H1 (cell line): ENCODE measurements around the gene MGLL. TPM values are rescaled to one million over a fixed set of nuclear protein-coding genes. Genes with fewer than 3 reads are reported as not detected.

Source experiments
- CTCF ChIA-PET: fragments of 300-600 bp; sonication (Branson Sonifier 250); formaldehyde crosslinking; loops from one replicate; lab custom pipeline; 2021; ENCODE audit not compliant: partially characterized antibody; lab: Charles Lee
- POLR2A ChIA-PET: fragments of 300-600 bp; sonication (Branson Sonifier 250); formaldehyde crosslinking; loops from one replicate; lab custom pipeline; 2021; ENCODE audit warnings: inconsistent platforms; ENCODE audit not compliant: partially characterized antibody; lab: Charles Lee
- DNase-seq, 2 experiments: peaks; one replicate each; pipeline versions ENCODE4 v3.0.0 to v3.0.0-alpha.2; 2010 to 2022; ENCODE audit warnings: low spot score in 2 of 2, low read depth in 1 of 2, mixed read lengths in 1 of 2
- FAIRE-seq: peaks from 2 replicates; lab custom pipeline; 2011; peaks lifted over from hg19 to GRCh38; lab: Jason Lieb, UNC
- H2AFZ ChIP-seq: 2 replicates; pipeline ENCODE4 v1.8.1; 2012; ENCODE audit warnings: low read length, inconsistent platforms
- H2AK5ac ChIP-seq: 2 replicates; pipeline ENCODE4 v1.6.1; 2013; ENCODE audit warnings: low read depth, low read length
- H2BK120ac ChIP-seq: replicated peaks from 2 replicates; pipeline ENCODE3; 2013; ENCODE audit warnings: low read depth, low read length, inconsistent platforms
- H2BK12ac ChIP-seq: 2 replicates; pipeline ENCODE4 v1.6.1; 2013; ENCODE audit warnings: low read depth, low read length
- H2BK15ac ChIP-seq: 2 replicates; pipeline ENCODE4 v1.6.1; 2013; ENCODE audit warnings: low read length
- H2BK20ac ChIP-seq: 2 replicates; pipeline ENCODE4 v1.6.1; 2013; ENCODE audit warnings: low read length
- H2BK5ac ChIP-seq: 2 replicates; pipeline ENCODE4 v1.6.1; 2013; ENCODE audit warnings: low read depth, low read length
- H3K14ac ChIP-seq: 2 replicates; pipeline ENCODE4 v1.6.1; 2013; ENCODE audit warnings: inconsistent platforms; ENCODE audit not compliant: insufficient read length
- H3K18ac ChIP-seq: 2 replicates; pipeline ENCODE4 v1.6.1; 2013; ENCODE audit warnings: low read length; ENCODE audit errors: extremely low read depth
- H3K23ac ChIP-seq: 2 replicates; pipeline ENCODE4 v1.6.1; 2013; ENCODE audit warnings: inconsistent platforms; ENCODE audit not compliant: insufficient read length
- H3K23me2 ChIP-seq: 2 replicates; pipeline ENCODE4 v1.6.1; 2013; ENCODE audit warnings: low read depth, low read length
- H3K27ac ChIP-seq: 2 replicates; pipeline ENCODE4 v1.6.1; 2011; ENCODE audit warnings: low read depth, low read length, inconsistent platforms
- H3K27me3 ChIP-seq, 4 experiments: replicated peaks in 1 of 4; 1 replicate in 1 of 4; 2 replicates in 3 of 4; pipeline versions ENCODE4 v1.6.1 to v1.8.1; 2011 to 2013; ENCODE audit warnings: low read length in 3 of 4, mild to moderate bottlenecking in 3 of 4, inconsistent platforms in 2 of 4, mixed read lengths in 2 of 4, moderate library complexity in 1 of 4; ENCODE audit not compliant: control insufficient read depth in 3 of 4, insufficient read depth in 3 of 4; ENCODE audit errors: extremely low read depth in 1 of 4
- H3K36me3 ChIP-seq, 4 experiments: 2 replicates each; pipeline versions ENCODE4 v1.6.1 to v1.8.1; 2011 to 2013; ENCODE audit warnings: mild to moderate bottlenecking in 4 of 4, low read length in 3 of 4, moderate library complexity in 2 of 4, control low read depth in 1 of 4, inconsistent platforms in 1 of 4; ENCODE audit not compliant: insufficient read depth in 4 of 4, control insufficient read depth in 2 of 4
- H3K4ac ChIP-seq: replicated peaks from 2 replicates; pipeline ENCODE3; 2013; ENCODE audit warnings: low read length, low read depth, mixed read lengths, inconsistent platforms; ENCODE audit not compliant: insufficient read length
- H3K4me1 ChIP-seq, 4 experiments: replicated peaks in 1 of 4; 1 replicate in 1 of 4; 2 replicates in 3 of 4; pipeline versions ENCODE4 v1.6.1 to v1.8.1; 2011 to 2013; ENCODE audit warnings: low read length in 3 of 4, inconsistent platforms in 2 of 4, mixed read lengths in 1 of 4; ENCODE audit not compliant: insufficient read depth in 4 of 4, control insufficient read depth in 3 of 4
- H3K4me2 ChIP-seq, 2 experiments: 2 replicates each; pipeline versions ENCODE4 v1.6.1 to v1.8.1; 2011 to 2013; ENCODE audit warnings: low read depth in 2 of 2, low read length in 2 of 2, control low read depth in 1 of 2, inconsistent platforms in 1 of 2, mild to moderate bottlenecking in 1 of 2; ENCODE audit not compliant: insufficient read depth in 1 of 2
- H3K4me3 ChIP-seq, 4 experiments: fragments of 200-600, 300-600 bp in 1 of 4; sonication (generic), shearing (Covaris generic), sonication (Bioruptor Twin) in 1 of 4; 2 replicates each; pipeline versions ENCODE4 v1.5.1 to v1.8.1; 2011 to 2016; ENCODE audit warnings: low read length in 4 of 4, low read depth in 3 of 4, control low read depth in 2 of 4, inconsistent platforms in 2 of 4, mild to moderate bottlenecking in 2 of 4, mixed read lengths in 1 of 4, moderate library complexity in 1 of 4; ENCODE audit not compliant: insufficient read depth in 2 of 4; ENCODE audit errors: extremely low read depth in 1 of 4
- H3K56ac ChIP-seq: replicated peaks from 2 replicates; pipeline ENCODE3; 2013; ENCODE audit warnings: low read depth, mild to moderate bottlenecking, mixed read lengths, low read length, inconsistent platforms; ENCODE audit not compliant: insufficient read length
- H3K79me1 ChIP-seq: 2 replicates; pipeline ENCODE4 v1.6.1; 2013; ENCODE audit warnings: low read depth, low read length, control low read depth
- H3K79me2 ChIP-seq, 2 experiments: 2 replicates each; pipeline versions ENCODE4 v1.6.1 to v1.8.1; 2012 to 2013; ENCODE audit warnings: low read length in 2 of 2, mild to moderate bottlenecking in 2 of 2, inconsistent platforms in 1 of 2; ENCODE audit not compliant: insufficient read depth in 2 of 2, control insufficient read depth in 1 of 2
- H3K9ac ChIP-seq, 4 experiments: replicated peaks in 1 of 4; 1 replicate in 1 of 4; 2 replicates in 3 of 4; pipeline versions ENCODE4 v1.6.1 to v1.8.1; 2011 to 2013; ENCODE audit warnings: low read depth in 3 of 4, low read length in 3 of 4, control low read depth in 2 of 4, mild to moderate bottlenecking in 2 of 4, moderate library complexity in 2 of 4, inconsistent platforms in 1 of 4; ENCODE audit errors: extremely low read depth in 1 of 4
- H3K9me3 ChIP-seq, 2 experiments: 2 replicates each; pipeline versions ENCODE4 v1.6.1 to v1.8.1; 2012 to 2013; ENCODE audit warnings: mild to moderate bottlenecking in 2 of 2, moderate library complexity in 2 of 2, control low read depth in 1 of 2, inconsistent platforms in 1 of 2, low read depth in 1 of 2, low read length in 1 of 2, mixed read lengths in 1 of 2; ENCODE audit not compliant: insufficient read depth in 2 of 2
- H4K20me1 ChIP-seq, 2 experiments: replicated peaks in 1 of 2; 2 replicates each; pipeline versions ENCODE3 to v1.8.1; 2011 to 2013; ENCODE audit warnings: inconsistent platforms in 2 of 2, low read length in 2 of 2, mild to moderate bottlenecking in 1 of 2; ENCODE audit not compliant: insufficient read depth in 2 of 2, control insufficient read depth in 1 of 2
- H4K5ac ChIP-seq: 2 replicates; pipeline ENCODE4 v1.6.1; 2013; ENCODE audit warnings: low read length, low read depth, mixed read lengths, inconsistent platforms; ENCODE audit not compliant: insufficient read length
- H4K8ac ChIP-seq: 2 replicates; pipeline ENCODE4 v1.8.0; 2013; ENCODE audit warnings: mild to moderate bottlenecking, moderate library complexity, low read length, inconsistent platforms; ENCODE audit not compliant: insufficient read depth; ENCODE audit errors: extremely low read depth
- H4K91ac ChIP-seq: replicated peaks from 2 replicates; pipeline ENCODE3; 2013; ENCODE audit warnings: low read length, mixed read lengths, inconsistent platforms; ENCODE audit not compliant: insufficient read length
- NANOG ChIP-seq: IDR thresholded peaks from 2 replicates; pipeline ENCODE4 v1.6.1; 2011; ENCODE audit warnings: low read length, low read depth, mild to moderate bottlenecking, inconsistent platforms; ENCODE audit not compliant: insufficient read depth, poor library complexity, severe bottlenecking
- RXRA ChIP-seq: IDR thresholded peaks from 2 replicates; pipeline ENCODE4 v1.6.1; 2011; ENCODE audit warnings: low read depth, mild to moderate bottlenecking, low read length, moderate library complexity; ENCODE audit not compliant: insufficient read depth
- SAP30 ChIP-seq: fragments of 300-600 bp; sonication (generic); IDR thresholded peaks from 2 replicates; pipeline ENCODE4 v1.7.1; 2012; ENCODE audit warnings: low read length, moderate library complexity, mild to moderate bottlenecking, inconsistent platforms; ENCODE audit not compliant: insufficient read depth, insufficient replicate concordance
- TAF7 ChIP-seq: optimal IDR thresholded peaks from 2 replicates; pipeline ENCODE3; 2011; ENCODE audit warnings: low read depth, mild to moderate bottlenecking, inconsistent platforms, low read length, moderate library complexity, borderline replicate concordance
- TBP ChIP-seq: IDR thresholded peaks from 2 replicates; pipeline ENCODE4 v1.6.1; 2011; ENCODE audit warnings: low read depth, low read length, improper control_type of control experiment
- WGBS, 2 experiments: shearing (Covaris generic) in 1 of 2; methylation state at CpG; one replicate each; pipeline versions ENCODE4 v1.1.6 to v1.1.7; 2013 to 2015; ENCODE audit warnings: low lambda C conversion rate in 2 of 2, mixed read lengths in 2 of 2, inconsistent platforms in 1 of 2, low coverage in 1 of 2, missing lambda C conversion rate in 1 of 2; ENCODE audit not compliant: insufficient replicate concordance in 2 of 2, insufficient coverage in 1 of 2, insufficient read length in 1 of 2; ENCODE audit errors: extremely low coverage in 1 of 2, missing lambda C conversion rate in 1 of 2; 5-methylcytosine and 5-hydroxymethylcytosine counted together
- polyA plus RNA-seq, 7 experiments: library from polyadenylated mRNA; depleted of rRNA in 3 of 7; stranded (reverse) in 5 of 7; unstranded in 2 of 7; fragments of >200 nt in 5 of 7; fragments of 200-250 nt in 2 of 7; gene quantifications; 1 replicate in 5 of 7; 2 replicates in 1 of 7; 4 replicates in 1 of 7; pipeline versions ENCODE4 v1.2.1 to v1.2.3, GENCODE V29; 2011 to 2013; ENCODE audit warnings: missing spikeins in 2 of 7, mixed read lengths in 2 of 7
- total RNA-seq: library from RNA; stranded (reverse); fragmentation: NEBNext Ultra II Directional; extraction: Animal tissue kit (Norgen Biotek cat#: 25700); gene quantifications from 2 replicates; pipeline ENCODE4 v1.2.1, GENCODE V29; 2021
- TF ChIP-seq, protein P1 (sequence below), 3 experiments: IDR thresholded peaks; 1 replicate in 2 of 3; 2 replicates in 1 of 3; pipeline versions ENCODE4 v1.5.1 to v1.6.1; 2011; ENCODE audit warnings: low read length in 3 of 3, mild to moderate bottlenecking in 3 of 3, inconsistent platforms in 2 of 3, low read depth in 1 of 3, moderate library complexity in 1 of 3; ENCODE audit not compliant: insufficient read depth in 1 of 3; ENCODE audit errors: control extremely low read depth in 1 of 3

The MGLL gene
- total and polyA plus RNA-seq, 2 of the 8 experiments (the other 6 are each of a cell fraction or from before 2014, with no cell fraction given), result 0.05 to 0.34 TPM

DNA sequence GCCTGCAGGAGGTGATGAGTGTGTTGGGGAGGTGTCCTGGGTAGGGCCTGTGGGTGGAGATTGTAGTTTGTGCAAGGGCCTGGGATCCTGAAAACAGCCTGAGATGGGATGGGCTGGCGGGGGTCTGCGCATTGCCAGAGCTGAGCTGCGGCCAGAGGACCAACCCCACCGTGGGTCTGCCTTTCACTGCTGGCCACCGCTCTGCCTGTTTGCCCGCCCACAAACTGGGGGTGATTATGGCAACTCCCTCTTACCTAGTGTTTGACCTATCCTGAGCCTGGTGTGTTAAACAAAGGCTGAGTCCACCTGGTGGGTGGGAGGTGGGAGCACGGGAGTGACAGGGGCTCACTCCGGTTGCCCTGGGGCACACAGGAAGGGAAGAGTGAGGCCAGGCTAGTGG lies 139.8 kb downstream of the MGLL start:
- Histone ChIP-seq H3K4me1 (peaks cover 0 to 6% (median 4%) of the 10 kb centered on the region in 4 experiments; a peak in 4 of 7 replicates), H3K56ac (no peak overlapping the region), H3K79me2 (no peaks in the 10 kb centered on the region), H3K23ac (no peak overlapping the region), H4K5ac (peak overlapping the region; percentile 22), H2BK5ac (0 out of 2 replicates have a peak overlapping the region, but pooled peaks have one; percentile 35), H2BK20ac (no peak overlapping the region; the same call in 1 of the 2 replicates), H2BK12ac (peak overlapping the region; percentile 50; the same call in 1 of the 2 replicates), H3K4me2 (no peak overlapping the region; a peak in 1 of 4 replicates), H2BK15ac (peak overlapping the region; percentile 81; the same call in 1 of the 2 replicates), H3K27me3 (no peaks in the 10 kb centered on the region), H2BK120ac (no peak overlapping the region), H3K23me2 (peaks cover 16% of the 10 kb centered on the region; the same call in 1 of the 2 replicates), H3K9ac (no peak overlapping the region), H4K20me1 (peaks cover 0 to 2% of the 10 kb centered on the region in 2 experiments), H4K8ac (no peak overlapping the region; the same call in 1 of the 2 replicates), H3K79me1 (no peaks in the 10 kb centered on the region), H3K4ac (no peak overlapping the region), H3K4me3 (no peak overlapping the region), H3K9me3 (no peaks in the 10 kb centered on the region), H2AK5ac (no peak overlapping the region), H2AFZ (no peak overlapping the region), H3K18ac (peak overlapping the region; percentile 48; the same call in 1 of the 2 replicates)
- CTCF ChIA-PET, result interaction anchor here (0.7 to 9.6 kb wide), 12 partner anchors 10 to 277 kb away, joined by 3 to 172 read pairs (median 4); no protein-coding TSS in a partner anchor
- WGBS, 2 experiments, result 74% methylated on average over 8 of the region's 8 CpGs; no CpG with 5 or more reads in 1 of the 2 experiments
- POLR2A ChIA-PET, result interaction anchor here (0.6 kb wide), 1 partner anchor 34 kb away, joined by 4 read pairs; no protein-coding TSS in a partner anchor
- no peak for TF ChIP-seq TAF7
- TF ChIP-seq SAP30, result no peak
- TF ChIP-seq TBP, result no peak
- TF ChIP-seq, protein P1, sequence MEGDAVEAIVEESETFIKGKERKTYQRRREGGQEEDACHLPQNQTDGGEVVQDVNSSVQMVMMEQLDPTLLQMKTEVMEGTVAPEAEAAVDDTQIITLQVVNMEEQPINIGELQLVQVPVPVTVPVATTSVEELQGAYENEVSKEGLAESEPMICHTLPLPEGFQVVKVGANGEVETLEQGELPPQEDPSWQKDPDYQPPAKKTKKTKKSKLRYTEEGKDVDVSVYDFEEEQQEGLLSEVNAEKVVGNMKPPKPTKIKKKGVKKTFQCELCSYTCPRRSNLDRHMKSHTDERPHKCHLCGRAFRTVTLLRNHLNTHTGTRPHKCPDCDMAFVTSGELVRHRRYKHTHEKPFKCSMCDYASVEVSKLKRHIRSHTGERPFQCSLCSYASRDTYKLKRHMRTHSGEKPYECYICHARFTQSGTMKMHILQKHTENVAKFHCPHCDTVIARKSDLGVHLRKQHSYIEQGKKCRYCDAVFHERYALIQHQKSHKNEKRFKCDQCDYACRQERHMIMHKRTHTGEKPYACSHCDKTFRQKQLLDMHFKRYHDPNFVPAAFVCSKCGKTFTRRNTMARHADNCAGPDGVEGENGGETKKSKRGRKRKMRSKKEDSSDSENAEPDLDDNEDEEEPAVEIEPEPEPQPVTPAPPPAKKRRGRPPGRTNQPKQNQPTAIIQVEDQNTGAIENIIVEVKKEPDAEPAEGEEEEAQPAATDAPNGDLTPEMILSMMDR (IDR thresholded peaks at IDR 0.05; ENCODE audit: control extremely low read depth in 1 of 3, insufficient read depth in 1 of 3, low read depth in 1 of 3, low read length in 3 of 3), result peak in 1 of 3 experiments; percentile 6; a peak in 1 of 4 replicates
- TF ChIP-seq NANOG, result no peak
- TF ChIP-seq RXRA, result no peak
- TF ChIP-seq, all 59 proteins: peak for 1
- H3K14ac ChIP-seq, result no peak overlapping the region
- no peak overlapping the region for H4K91ac ChIP-seq
- peak in 1 of 2 experiments; percentile 48 for DNase-seq
- H3K36me3 ChIP-seq, result no peaks in the 10 kb centered on the region
- no peak overlapping the region for H3K27ac ChIP-seq
- no peak for FAIRE-seq
